ENCODE data around the gene FOLR3. TPM values are rescaled to one million over a fixed set of nuclear protein-coding genes. Genes with fewer than 3 reads are reported as not detected.
"Not testable (repeated sequence)": the region's sequence is repeated elsewhere in the genome, so short reads cannot be mapped to it uniquely, and the experiment has no call there.

FOLR3 gene
- polyA plus RNA-seq, 1 donor, result 0.61 TPM

GRCh38 chr11:72169046-72169555, 33.6 kb downstream of the FOLR3 start:
- DNase-seq, result not testable (repeated sequence)

DNA sequence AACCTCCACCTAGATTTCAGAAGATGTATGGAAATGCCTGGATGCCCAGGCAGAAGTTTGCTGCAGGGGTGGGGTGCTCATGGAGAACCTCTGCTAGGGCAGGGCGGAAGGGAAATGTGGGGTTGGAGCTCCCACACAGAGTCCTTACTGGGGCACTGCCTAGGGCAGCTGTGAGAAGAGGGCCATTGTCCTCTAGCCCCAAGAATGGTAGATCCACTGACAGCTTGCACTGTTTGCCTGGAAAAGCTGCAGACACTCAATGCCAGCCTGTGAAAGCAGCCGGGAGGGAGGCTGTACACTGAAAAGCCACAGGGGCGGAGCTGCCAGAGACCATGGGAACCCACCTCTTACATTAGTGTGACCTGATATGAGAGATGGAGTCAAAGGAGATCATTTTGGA, 34.2 kb downstream of the FOLR3 start:
- DNase-seq, result not testable (repeated sequence)

DNA sequence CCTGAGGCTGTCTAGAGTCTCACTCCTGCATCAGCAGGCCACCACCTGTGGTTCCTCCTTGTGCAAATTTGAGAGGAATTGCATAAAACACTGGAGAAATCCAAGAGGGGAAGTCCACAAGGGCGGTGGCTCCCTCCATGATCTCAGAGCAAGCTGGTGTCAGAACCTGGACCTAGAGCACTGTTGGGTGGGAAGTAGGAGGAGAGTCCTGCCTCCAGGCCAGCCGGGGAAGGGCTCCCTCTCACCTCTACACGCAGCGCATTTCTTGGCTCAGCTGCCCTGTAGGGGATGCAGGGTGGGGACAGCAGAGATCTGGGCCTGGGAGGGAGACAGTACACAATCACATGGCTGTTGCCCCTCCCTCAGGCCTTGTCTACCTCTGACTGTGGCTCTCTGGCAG, 36.5 kb downstream of the FOLR3 start:
- DNase-seq, result not testable (repeated sequence)

GRCh38 chr11:72173291-72173690, 37.8 kb downstream of the FOLR3 start:
- DNase-seq, result no peak

GRCh38 chr11:72174302-72175070, 39.0 kb downstream of the FOLR3 start:
- DNase-seq, result no peak

DNA sequence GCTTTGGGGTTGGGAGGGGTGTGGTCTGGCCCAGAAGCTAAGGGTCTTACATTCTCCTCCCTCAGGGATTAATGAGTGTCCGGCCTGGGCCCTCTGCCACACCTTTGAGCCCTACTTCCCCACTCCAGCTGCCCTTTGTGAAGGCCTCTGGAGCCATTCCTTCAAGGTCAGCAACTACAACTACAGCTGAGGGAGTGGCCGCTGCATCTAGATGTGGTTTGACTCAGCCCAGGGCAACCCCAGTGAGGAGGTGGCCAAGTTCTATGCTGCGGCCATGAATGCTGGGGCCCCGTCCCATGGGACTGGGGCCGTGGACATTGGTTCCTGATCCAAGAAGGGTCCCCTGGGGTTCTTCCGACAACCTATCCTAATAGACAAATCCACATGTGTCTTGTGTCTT, 42.1 kb downstream of the FOLR3 start:
- DNase-seq, result no peak

DNA sequence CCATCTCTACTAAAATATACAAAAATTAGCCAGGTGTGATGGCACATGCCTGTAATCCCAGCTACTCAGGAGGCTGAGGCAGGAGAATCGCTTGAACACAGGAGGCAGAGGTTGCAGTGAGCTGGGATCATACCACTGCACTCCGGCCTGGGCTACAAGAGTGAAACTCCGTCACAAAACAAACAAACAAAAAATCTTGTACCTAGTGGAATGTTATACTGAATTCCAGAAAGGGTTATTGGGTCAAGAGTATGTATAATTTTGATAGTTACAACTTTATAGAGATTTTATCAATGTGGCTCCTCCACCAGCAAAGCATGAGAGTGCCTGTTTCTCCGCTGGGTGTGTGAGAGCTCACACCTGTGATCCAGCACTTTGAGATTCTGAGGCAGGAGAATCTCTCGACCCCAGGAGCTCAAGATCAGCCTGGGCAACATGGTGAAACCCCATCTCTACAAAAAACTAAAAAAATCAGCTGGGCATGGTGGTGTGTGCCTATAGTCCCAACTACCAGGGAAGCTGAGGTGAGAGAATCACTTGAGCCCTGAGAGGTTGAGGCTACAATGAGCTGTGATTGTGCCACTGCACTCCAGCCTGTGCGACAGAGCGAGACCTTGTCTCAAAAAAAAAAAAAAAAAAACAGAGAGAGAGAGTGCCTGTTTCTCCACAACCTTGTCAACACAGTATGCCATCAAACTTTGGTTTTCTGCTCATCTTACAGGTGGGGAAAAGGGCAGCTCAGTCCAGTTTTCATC, 43.7 kb downstream of the FOLR3 start:
- DNase-seq, result no peak

- no peak for DNase-seq
Observed at GRCh38 chr11:72179804-72180396, 44.4 kb downstream of the FOLR3 start.

GRCh38 chr11:72180892-72181552, 45.5 kb downstream of the FOLR3 start:
- DNase-seq, result not testable (repeated sequence)

DNA sequence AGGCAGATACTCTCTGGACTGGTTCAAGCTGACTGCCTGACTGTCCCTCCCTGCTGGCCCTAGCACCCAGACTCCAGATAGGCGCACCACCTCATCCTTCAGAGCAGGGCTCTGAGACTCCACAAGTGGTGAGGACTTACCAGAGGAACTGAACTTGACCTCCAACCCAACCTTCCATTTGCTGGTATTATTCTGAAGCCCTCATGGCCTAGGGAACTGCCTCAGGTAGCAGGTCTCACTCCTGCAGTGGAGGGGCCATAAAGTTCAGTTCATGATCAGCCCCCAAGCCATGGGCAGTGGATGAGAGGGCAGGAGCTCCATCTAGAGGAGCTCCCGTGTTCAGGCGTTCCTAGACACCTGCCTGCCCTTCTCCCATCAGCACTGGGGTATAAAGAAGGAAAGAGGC, 46.0 kb downstream of the FOLR3 start:
- not testable (repeated sequence) for DNase-seq

GRCh38 chr11:72188267-72188666, 52.7 kb downstream of the FOLR3 start:
- no peak for DNase-seq

Other genes starting within 250 kb of the FOLR3 start
- gene XNDC1N, start 207.1 kb upstream of the FOLR3 start, polyA plus RNA-seq (ENCODE audit: insufficient read length), result 4.1 TPM
- gene RNF121, start 206.7 kb upstream of the FOLR3 start, polyA plus RNA-seq (ENCODE audit: insufficient read length), result 22.8 TPM
- 7.4 TPM for gene IL18BP, start 136.8 kb upstream of the FOLR3 start, polyA plus RNA-seq (ENCODE audit: insufficient read length)
- gene NUMA1, start 55.2 kb upstream of the FOLR3 start, polyA plus RNA-seq (ENCODE audit: insufficient read length), result 215 TPM
- 8.8 TPM for gene LRRC51, start 54.9 kb upstream of the FOLR3 start, polyA plus RNA-seq (ENCODE audit: insufficient read length)
- 83.8 TPM for gene LAMTOR1, start 32.4 kb upstream of the FOLR3 start, polyA plus RNA-seq (ENCODE audit: insufficient read length)
- gene TOMT, start 29.8 kb upstream of the FOLR3 start, polyA plus RNA-seq (ENCODE audit: insufficient read length), result not detected
- gene ANAPC15, start 23.0 kb upstream of the FOLR3 start, polyA plus RNA-seq (ENCODE audit: insufficient read length), result 32.5 TPM
- 19.0 TPM for gene FOLR1, start 56.4 kb downstream of the FOLR3 start, polyA plus RNA-seq (ENCODE audit: insufficient read length)
- 31.4 TPM for gene FOLR2, start 81.1 kb downstream of the FOLR3 start, polyA plus RNA-seq (ENCODE audit: insufficient read length)
- 233 TPM for gene INPPL1, start 89.0 kb downstream of the FOLR3 start, polyA plus RNA-seq (ENCODE audit: insufficient read length)
- gene PHOX2A, start 108.5 kb downstream of the FOLR3 start, polyA plus RNA-seq (ENCODE audit: insufficient read length), result 0.21 TPM